ENCODE data around the gene NDUFA13.

Gene NDUFA13

GRCh38 chr19:19515642-19516519 lies at the start of gene NDUFA13:
Gene NDUFA13 (plus strand): TSS chr19:19516225. CDS start chr19:19516239, 14 bp downstream.
- TF ChIP-seq GATA3 (IDR thresholded peaks at IDR 0.05; ENCODE audit: low read depth, low read length) (no peak), GATA2 (IDR thresholded peaks at IDR 0.05; ENCODE audit: low read depth, low read length) (no peak)

- TF ChIP-seq GATA3 (IDR thresholded peaks at IDR 0.05; ENCODE audit: low read depth, low read length) (no peak), GATA2 (IDR thresholded peaks at IDR 0.05; ENCODE audit: low read depth, low read length) (no peak)
Measured at GRCh38 chr19:19468424-19469050, 47.5 kb upstream of the NDUFA13 start.

GRCh38 chr19:19470579-19470978 lies 45.4 kb upstream of the NDUFA13 start:
- no peak for TF ChIP-seq GATA2 (IDR thresholded peaks at IDR 0.05; ENCODE audit: low read depth, low read length)
- TF ChIP-seq GATA3 (IDR thresholded peaks at IDR 0.05; ENCODE audit: low read depth, low read length), result no peak

- TF ChIP-seq GATA2 (IDR thresholded peaks at IDR 0.05; ENCODE audit: low read depth, low read length) (no peak), GATA3 (IDR thresholded peaks at IDR 0.05; ENCODE audit: low read depth, low read length) (no peak)
Measured at GRCh38 chr19:19471682-19472081, 44.3 kb upstream of the NDUFA13 start.

GRCh38 chr19:19475015-19475765 lies 40.8 kb upstream of the NDUFA13 start:
- TF ChIP-seq GATA2 (IDR thresholded peaks at IDR 0.05; ENCODE audit: low read depth, low read length) (no peak), GATA3 (IDR thresholded peaks at IDR 0.05; ENCODE audit: low read depth, low read length) (no peak)

GRCh38 chr19:19475849-19476828 lies 39.9 kb upstream of the NDUFA13 start:
- no peak for TF ChIP-seq GATA3 (IDR thresholded peaks at IDR 0.05; ENCODE audit: low read depth, low read length)
- TF ChIP-seq GATA2 (IDR thresholded peaks at IDR 0.05; ENCODE audit: low read depth, low read length), result no peak

- TF ChIP-seq GATA3 (IDR thresholded peaks at IDR 0.05; ENCODE audit: low read depth, low read length) (no peak), GATA2 (IDR thresholded peaks at IDR 0.05; ENCODE audit: low read depth, low read length) (no peak)
Measured at GRCh38 chr19:19477705-19478383, 38.2 kb upstream of the NDUFA13 start.

- TF ChIP-seq GATA3 (IDR thresholded peaks at IDR 0.05; ENCODE audit: low read depth, low read length) (no peak), GATA2 (IDR thresholded peaks at IDR 0.05; ENCODE audit: low read depth, low read length) (no peak)
Measured at GRCh38 chr19:19480688-19481087, 35.3 kb upstream of the NDUFA13 start.

GRCh38 chr19:19482809-19483596 lies 33.0 kb upstream of the NDUFA13 start:
- TF ChIP-seq GATA2 (IDR thresholded peaks at IDR 0.05; ENCODE audit: low read depth, low read length) (no peak), GATA3 (IDR thresholded peaks at IDR 0.05; ENCODE audit: low read depth, low read length) (no peak)

- TF ChIP-seq GATA2 (IDR thresholded peaks at IDR 0.05; ENCODE audit: low read depth, low read length) (no peak), GATA3 (IDR thresholded peaks at IDR 0.05; ENCODE audit: low read depth, low read length) (no peak)
Measured at GRCh38 chr19:19485161-19485997, 30.6 kb upstream of the NDUFA13 start.

- TF ChIP-seq GATA2 (IDR thresholded peaks at IDR 0.05; ENCODE audit: low read depth, low read length) (no peak), GATA3 (IDR thresholded peaks at IDR 0.05; ENCODE audit: low read depth, low read length) (no peak)
Measured at GRCh38 chr19:19485998-19486290, 30.1 kb upstream of the NDUFA13 start.
